Measurements from ENCODE around the gene DCN.
A peak's percentile ranks its signal among the peaks of the same experiment; 100 is the strongest.

DCN gene

GRCh38 chr12:91203610-91204009 lies 21.0 kb upstream of the DCN start:
- H2BK12ac ChIP-seq (ENCODE audit: low read length in 2 of 2), result no peak overlapping the region
- H3K23ac ChIP-seq (ENCODE audit: low read length in 2 of 2), result no peak overlapping the region
- H3K14ac ChIP-seq (ENCODE audit: low read length in 2 of 2), result no peak overlapping the region
- no peak overlapping the region for H4K91ac ChIP-seq (ENCODE audit: low read length)
- H3K4ac ChIP-seq (ENCODE audit: low read depth in 1 of 2, low read length in 2 of 2), result no peak overlapping the region
- no peaks in the 10 kb centered on the region for H3K4me1 ChIP-seq (ENCODE audit: control insufficient read depth, insufficient read depth, low read depth, low read length)
- H3K36me3 ChIP-seq (ENCODE audit: control insufficient read depth in 1 of 2, insufficient read depth in 2 of 2, low read depth in 1 of 2, low read length in 2 of 2), result no peaks in the 10 kb centered on the region
- no peak overlapping the region for H3K4me3 ChIP-seq (ENCODE audit: insufficient read depth in 1 of 2, low read depth in 1 of 2, low read length in 2 of 2)
- peak overlapping the region; percentile 27 for H2AFZ ChIP-seq (ENCODE audit: low read depth, low read length)
- H3K18ac ChIP-seq (ENCODE audit: low read depth in 1 of 2, low read length in 2 of 2), result no peak overlapping the region
- 65% methylated on average over 3 of the region's 3 CpGs for WGBS
- H3K27ac ChIP-seq (ENCODE audit: low read length, poor library complexity, severe bottlenecking), result no peak overlapping the region
- no peak overlapping the region for H3K4me2 ChIP-seq (ENCODE audit: low read length, poor library complexity, severe bottlenecking)
- peak overlapping the region; percentile 9 for H3K9ac ChIP-seq (ENCODE audit: low read length)
- peaks cover under 1% of the 10 kb centered on the region for H3K9me3 ChIP-seq (ENCODE audit: control insufficient read depth, low read length)
- H2BK120ac ChIP-seq (ENCODE audit: low read depth, low read length), result no peak overlapping the region
- H3K27me3 ChIP-seq (ENCODE audit: control insufficient read depth in 1 of 2, insufficient read depth in 1 of 2, low read length in 2 of 2), result no peaks in the 10 kb centered on the region
- H3K79me1 ChIP-seq (replicated peaks; ENCODE audit: low read length, poor library complexity, severe bottlenecking), result no peaks in the 10 kb centered on the region
- H4K8ac ChIP-seq (ENCODE audit: low read length), result no peak overlapping the region
- no peak overlapping the region for H2AK5ac ChIP-seq (ENCODE audit: low read length, severe bottlenecking)
- no peak overlapping the region for H2BK5ac ChIP-seq (ENCODE audit: low read depth, low read length, poor library complexity, severe bottlenecking)
- H2BK15ac ChIP-seq (ENCODE audit: low read depth, poor library complexity, severe bottlenecking), result no peak overlapping the region
- DNase-seq, result no peak

GRCh38 chr12:91202390-91202789 lies 19.8 kb upstream of the DCN start:
- WGBS, result no CpG with 5 or more reads among the region's 1 CpG
- no peak overlapping the region for H3K4me2 ChIP-seq (ENCODE audit: low read length, poor library complexity, severe bottlenecking)
- H2BK15ac ChIP-seq (ENCODE audit: low read depth, poor library complexity, severe bottlenecking), result no peak overlapping the region
- no peaks in the 10 kb centered on the region for H3K27me3 ChIP-seq (ENCODE audit: control insufficient read depth in 1 of 2, insufficient read depth in 1 of 2, low read length in 2 of 2)
- no peak overlapping the region for H2AK5ac ChIP-seq (ENCODE audit: low read length, severe bottlenecking)
- H3K9me3 ChIP-seq (ENCODE audit: control insufficient read depth, low read length), result peaks cover 7% of the 10 kb centered on the region
- DNase-seq, result no peak
- no peak overlapping the region for H3K4ac ChIP-seq (ENCODE audit: low read depth in 1 of 2, low read length in 2 of 2)
- no peak overlapping the region for H4K8ac ChIP-seq (ENCODE audit: low read length)
- H3K36me3 ChIP-seq (ENCODE audit: control insufficient read depth in 1 of 2, insufficient read depth in 2 of 2, low read depth in 1 of 2, low read length in 2 of 2), result no peaks in the 10 kb centered on the region
- no peak overlapping the region for H2BK12ac ChIP-seq (ENCODE audit: low read length in 2 of 2)
- no peak overlapping the region for H4K91ac ChIP-seq (ENCODE audit: low read length)
- no peak overlapping the region for H3K9ac ChIP-seq (ENCODE audit: low read length)
- no peak overlapping the region for H3K14ac ChIP-seq (ENCODE audit: low read length in 2 of 2)
- no peak overlapping the region for H3K23ac ChIP-seq (ENCODE audit: low read length in 2 of 2)
- no peak overlapping the region for H2AFZ ChIP-seq (ENCODE audit: low read depth, low read length)
- no peak overlapping the region for H2BK5ac ChIP-seq (ENCODE audit: low read depth, low read length, poor library complexity, severe bottlenecking)
- H3K79me1 ChIP-seq (replicated peaks; ENCODE audit: low read length, poor library complexity, severe bottlenecking), result no peaks in the 10 kb centered on the region
- H3K4me3 ChIP-seq (ENCODE audit: insufficient read depth in 1 of 2, low read depth in 1 of 2, low read length in 2 of 2), result no peak overlapping the region
- H3K18ac ChIP-seq (ENCODE audit: low read depth in 1 of 2, low read length in 2 of 2), result no peak overlapping the region
- H3K27ac ChIP-seq (ENCODE audit: low read length, poor library complexity, severe bottlenecking), result no peak overlapping the region
- no peak overlapping the region for H2BK120ac ChIP-seq (ENCODE audit: low read depth, low read length)
- no peaks in the 10 kb centered on the region for H3K4me1 ChIP-seq (ENCODE audit: control insufficient read depth, insufficient read depth, low read depth, low read length)

- Histone ChIP-seq H4K91ac (ENCODE audit: low read length) (no peak overlapping the region), H2BK15ac (ENCODE audit: low read depth, poor library complexity, severe bottlenecking) (no peak overlapping the region), H2AK5ac (ENCODE audit: low read length, severe bottlenecking) (no peak overlapping the region), H2BK5ac (ENCODE audit: low read depth, low read length, poor library complexity, severe bottlenecking) (no peak overlapping the region), H3K9me3 (ENCODE audit: control insufficient read depth, low read length) (peaks cover 29% of the 10 kb centered on the region), H3K27me3 (ENCODE audit: control insufficient read depth in 1 of 2, insufficient read depth in 1 of 2, low read length in 2 of 2) (no peaks in the 10 kb centered on the region), H3K79me1 (replicated peaks; ENCODE audit: low read length, poor library complexity, severe bottlenecking) (no peaks in the 10 kb centered on the region), H2BK120ac (ENCODE audit: low read depth, low read length) (no peak overlapping the region), H3K36me3 (ENCODE audit: control insufficient read depth in 1 of 2, insufficient read depth in 2 of 2, low read depth in 1 of 2, low read length in 2 of 2) (no peaks in the 10 kb centered on the region), H3K4me2 (ENCODE audit: low read length, poor library complexity, severe bottlenecking) (no peak overlapping the region), H3K14ac (ENCODE audit: low read length in 2 of 2) (no peak overlapping the region), H3K4me3 (ENCODE audit: insufficient read depth in 1 of 2, low read depth in 1 of 2, low read length in 2 of 2) (peak overlapping the region in 1 of 2 experiments; percentile 6), H3K4me1 (ENCODE audit: control insufficient read depth, insufficient read depth, low read depth, low read length) (no peaks in the 10 kb centered on the region), H2AFZ (ENCODE audit: low read depth, low read length) (no peak overlapping the region), H3K4ac (ENCODE audit: low read depth in 1 of 2, low read length in 2 of 2) (no peak overlapping the region), H3K18ac (ENCODE audit: low read depth in 1 of 2, low read length in 2 of 2) (no peak overlapping the region), H4K8ac (ENCODE audit: low read length) (no peak overlapping the region), H3K27ac (ENCODE audit: low read length, poor library complexity, severe bottlenecking) (no peak overlapping the region), H3K9ac (ENCODE audit: low read length) (no peak overlapping the region), H2BK12ac (ENCODE audit: low read length in 2 of 2) (no peak overlapping the region), H3K23ac (ENCODE audit: low read length in 2 of 2) (no peak overlapping the region)
- WGBS, result no CpG with 5 or more reads among the region's 1 CpG
- no peak for DNase-seq
These were observed 13.8 kb upstream of the DCN start for GRCh38 chr12:91196436-91196835.

- no CpG with 5 or more reads among the region's 2 CpGs for WGBS
- Histone ChIP-seq H2BK12ac (ENCODE audit: low read length in 2 of 2) (no peak overlapping the region), H4K8ac (ENCODE audit: low read length) (no peak overlapping the region), H3K4ac (ENCODE audit: low read depth in 1 of 2, low read length in 2 of 2) (no peak overlapping the region), H3K9me3 (ENCODE audit: control insufficient read depth, low read length) (peaks cover 29% of the 10 kb centered on the region), H2BK5ac (ENCODE audit: low read depth, low read length, poor library complexity, severe bottlenecking) (no peak overlapping the region), H2AFZ (ENCODE audit: low read depth, low read length) (no peak overlapping the region), H3K27me3 (ENCODE audit: control insufficient read depth in 1 of 2, insufficient read depth in 1 of 2, low read length in 2 of 2) (no peaks in the 10 kb centered on the region), H3K4me2 (ENCODE audit: low read length, poor library complexity, severe bottlenecking) (no peak overlapping the region), H4K91ac (ENCODE audit: low read length) (no peak overlapping the region), H2AK5ac (ENCODE audit: low read length, severe bottlenecking) (no peak overlapping the region), H3K9ac (ENCODE audit: low read length) (no peak overlapping the region), H3K36me3 (ENCODE audit: control insufficient read depth in 1 of 2, insufficient read depth in 2 of 2, low read depth in 1 of 2, low read length in 2 of 2) (no peaks in the 10 kb centered on the region), H3K4me1 (ENCODE audit: control insufficient read depth, insufficient read depth, low read depth, low read length) (no peaks in the 10 kb centered on the region), H3K23ac (ENCODE audit: low read length in 2 of 2) (no peak overlapping the region), H3K14ac (ENCODE audit: low read length in 2 of 2) (no peak overlapping the region), H3K4me3 (ENCODE audit: insufficient read depth in 1 of 2, low read depth in 1 of 2, low read length in 2 of 2) (no peak overlapping the region), H3K27ac (ENCODE audit: low read length, poor library complexity, severe bottlenecking) (no peak overlapping the region), H2BK15ac (ENCODE audit: low read depth, poor library complexity, severe bottlenecking) (no peak overlapping the region), H3K79me1 (replicated peaks; ENCODE audit: low read length, poor library complexity, severe bottlenecking) (no peaks in the 10 kb centered on the region), H3K18ac (ENCODE audit: low read depth in 1 of 2, low read length in 2 of 2) (no peak overlapping the region), H2BK120ac (ENCODE audit: low read depth, low read length) (no peak overlapping the region)
- no peak for DNase-seq
These were observed 11.9 kb upstream of the DCN start for GRCh38 chr12:91194500-91194899.
